HepG2 (cell line): ENCODE data around the gene ADGRE3. TPM values are rescaled to one million over a fixed set of nuclear protein-coding genes. Genes with fewer than 3 reads are reported as not detected.

ENCODE experiments used
- ATAC-seq: fragments of 200-7000 bp; cut with Tn5 transposase; 3 replicates; pipeline ENCODE4 v1.9.1; 2020; ENCODE audit warnings: mild to moderate bottlenecking, moderate library complexity
- BruUV-seq: library from RNA; stranded (reverse); fragments of 400-500 nt; replicated peaks from 2 replicates; lab custom pipeline; 2021; lab: Mats Ljungman, UMichigan
- CTCF ChIA-PET: fragments of 300-600 bp; formaldehyde crosslinking; extraction: SDS; loops from one replicate; lab custom pipeline; 2021; ENCODE audit warnings: low total read pairs, inconsistent platforms, low intra/inter-chr PET ratio; lab: Yijun Ruan, JAX
- POLR2A ChIA-PET: fragments of 350-600 bp; sonication (Branson Sonifier 250); formaldehyde crosslinking; loops from one replicate; lab custom pipeline; 2020; ENCODE audit warnings: antibody characterized with exemption, inconsistent platforms; lab: Yijun Ruan, JAX
- DNase-seq: peaks from one replicate; pipeline ENCODE4 v3.0.0-alpha.2; 2015; ENCODE audit warnings: low spot score
- FAIRE-seq: peaks from 3 replicates; lab custom pipeline; 2011; peaks lifted over from hg19 to GRCh38; lab: Jason Lieb, UNC
- H2AFZ ChIP-seq: one replicate; pipeline ENCODE4 v1.6.1; 2011; ENCODE audit warnings: low read length, inconsistent platforms
- H3K27ac ChIP-seq: fragments of 300-600 bp; 3 replicates; pipeline ENCODE4 v1.8.0; 2011; ENCODE audit warnings: mixed run types, mild to moderate bottlenecking, mixed read lengths, low read length, inconsistent platforms; ENCODE audit not compliant: insufficient read depth; ENCODE audit errors: extremely low read length
- H3K27me3 ChIP-seq, 2 experiments: fragments of 200-600 bp in 1 of 2; 2 replicates in 1 of 2; 3 replicates in 1 of 2; pipeline versions ENCODE4 v1.6.0 to v1.8.0; 2011; ENCODE audit warnings: low read length in 2 of 2, mild to moderate bottlenecking in 2 of 2, moderate library complexity in 2 of 2, inconsistent platforms in 1 of 2; ENCODE audit not compliant: insufficient read depth in 2 of 2, control insufficient read depth in 1 of 2
- H3K36me3 ChIP-seq, 2 experiments: fragments of 200-600 bp in 1 of 2; replicated peaks in 1 of 2; 2 replicates in 1 of 2; 3 replicates in 1 of 2; pipeline versions ENCODE4 v1.5.1 to v1.8.0; 2011; ENCODE audit warnings: low read length in 2 of 2, inconsistent platforms in 1 of 2; ENCODE audit not compliant: insufficient read depth in 2 of 2, control insufficient read depth in 1 of 2
- H3K4me1 ChIP-seq: 2 replicates; pipeline ENCODE4 v1.5.1; 2012; ENCODE audit warnings: low read length, inconsistent platforms; ENCODE audit not compliant: insufficient read depth
- H3K4me2 ChIP-seq: 2 replicates; pipeline ENCODE4 v1.6.0; 2011; ENCODE audit warnings: low read depth, low read length, inconsistent platforms
- H3K4me3 ChIP-seq, 3 experiments: fragments of 200-600 bp in 1 of 3; sonication (generic), shearing (Covaris generic) in 1 of 3; replicated peaks in 1 of 3; 2 replicates each; pipeline ENCODE4 v1.5.1; 2011 to 2016; ENCODE audit warnings: low read length in 3 of 3, inconsistent platforms in 2 of 3, low read depth in 2 of 3, mild to moderate bottlenecking in 2 of 3, control low read depth in 1 of 3, mixed read lengths in 1 of 3; ENCODE audit not compliant: insufficient read depth in 1 of 3
- H3K79me2 ChIP-seq: one replicate; pipeline ENCODE4 v1.6.1; 2011; ENCODE audit warnings: low read length, inconsistent platforms; ENCODE audit not compliant: insufficient read depth
- H3K9ac ChIP-seq: 2 replicates; pipeline ENCODE4 v1.6.0; 2011; ENCODE audit warnings: mild to moderate bottlenecking, low read depth, low read length, inconsistent platforms; ENCODE audit not compliant: insufficient read depth
- H3K9me3 ChIP-seq: 2 replicates; pipeline ENCODE4 v1.5.1; 2012; ENCODE audit warnings: mild to moderate bottlenecking, low read length
- H4K20me1 ChIP-seq: 2 replicates; pipeline ENCODE4 v1.6.0; 2011; ENCODE audit warnings: inconsistent platforms, mild to moderate bottlenecking, low read length, moderate library complexity; ENCODE audit not compliant: insufficient read depth
- HOMEZ ChIP-seq: IDR thresholded peaks from 2 replicates; pipeline ENCODE4 v1.6.1; 2016; ENCODE audit warnings: low read depth
- JUN ChIP-seq: sonication (generic); formaldehyde crosslinking; IDR thresholded peaks from 2 replicates; pipeline ENCODE4 v1.4.0; 2020; ENCODE audit warnings: mild to moderate bottlenecking, missing genetic modification reagents
- LCORL ChIP-seq, 2 experiments: fragments of 450-650 bp in 1 of 2; sonication (generic) in 1 of 2; formaldehyde crosslinking in 1 of 2; IDR thresholded peaks; 2 replicates each; pipeline versions ENCODE4 v1.5.0 to v1.6.1; 2017 to 2020; ENCODE audit warnings: antibody characterized with exemption in 1 of 2, missing genetic modification reagents in 1 of 2
- MLX ChIP-seq: IDR thresholded peaks from 2 replicates; pipeline ENCODE4 v1.6.1; 2016
- MNT ChIP-seq: fragments of 450-650 bp; IDR thresholded peaks from 2 replicates; pipeline ENCODE4 v1.6.1; 2016
- SOX6 ChIP-seq, 2 experiments: fragments of 450-650 bp in 1 of 2; sonication (generic) in 1 of 2; formaldehyde crosslinking in 1 of 2; IDR thresholded peaks; 2 replicates each; pipeline versions ENCODE4 v1.4.0 to v1.6.1; 2017 to 2020; ENCODE audit warnings: antibody characterized with exemption in 1 of 2, mild to moderate bottlenecking in 1 of 2, missing genetic modification reagents in 1 of 2
- SP140L ChIP-seq: sonication (generic); formaldehyde crosslinking; IDR thresholded peaks from 2 replicates; pipeline ENCODE4 v1.4.0; 2020; ENCODE audit warnings: missing genetic modification reagents, borderline replicate concordance
- SUZ12 ChIP-seq: fragments of 150-350 bp; IDR thresholded peaks from 2 replicates; pipeline ENCODE4 v1.6.1; 2014; ENCODE audit warnings: low read depth, low read length
- ZBTB14 ChIP-seq: sonication (generic); formaldehyde crosslinking; IDR thresholded peaks from 2 replicates; pipeline ENCODE4 v1.4.0; 2020; ENCODE audit warnings: missing genetic modification reagents
- ZNF101 ChIP-seq: sonication (generic); formaldehyde crosslinking; IDR thresholded peaks from 2 replicates; pipeline ENCODE4 v1.4.0; 2020; ENCODE audit warnings: mild to moderate bottlenecking, low read depth, missing genetic modification reagents, borderline replicate concordance
- ZNF615 ChIP-seq: sonication (generic); formaldehyde crosslinking; IDR thresholded peaks from 2 replicates; pipeline ENCODE4 v1.5.0; 2020; ENCODE audit warnings: mild to moderate bottlenecking, missing genetic modification reagents, borderline replicate concordance
- ZNF704 ChIP-seq: sonication (generic); formaldehyde crosslinking; IDR thresholded peaks from 2 replicates; pipeline ENCODE4 v1.8.1; 2023; ENCODE audit warnings: mild to moderate bottlenecking, inconsistent platforms, moderate library complexity, missing genetic modification reagents, borderline replicate concordance
- ZNF776 ChIP-seq: sonication (generic); formaldehyde crosslinking; IDR thresholded peaks from 2 replicates; pipeline ENCODE4 v1.4.0; 2020; ENCODE audit warnings: mild to moderate bottlenecking, missing genetic modification reagents
- WGBS: methylation state at CpG from one replicate; pipeline ENCODE4 v1.1.6; 2017; ENCODE audit warnings: low lambda C conversion rate; 5-methylcytosine and 5-hydroxymethylcytosine counted together
- in situ Hi-C: cut with HindIII; loops from 2 replicates; pipeline ENCODE4 v1.10.0; 2017; ENCODE audit warnings: low pct_unique_long_range_greater_than_20kb; ENCODE audit not compliant: extremely low pct_ligation_motif_present
- intact Hi-C: fragments of 100-400 bp; cut with micrococcal nuclease; formaldehyde crosslinking; loops from one replicate; pipeline ENCODE4 v1.10.0; 2022; ENCODE audit not compliant: unreplicated experiment
- polyA plus RNA-seq, 8 experiments: library from polyadenylated mRNA; depleted of rRNA in 3 of 8; stranded (reverse) in 7 of 8; unstranded in 1 of 8; fragments of >200 nt; fragmentation: Illumina TruSeq in 4 of 8; extraction: Trizol in 4 of 8; gene quantifications; 2 replicates each; pipeline versions ENCODE4 v1.2.1 to v1.2.3, GENCODE V29; 2011 to 2016; ENCODE audit warnings: low read depth in 4 of 8, missing spikeins in 1 of 8, mixed read lengths in 1 of 8; ENCODE audit not compliant: insufficient read depth in 1 of 8
- total RNA-seq, 5 experiments: library from RNA; depleted of rRNA; stranded (reverse); fragments of >200 nt; fragmentation: Illumina TruSeq; extraction: Trizol; gene quantifications; 2 replicates each; pipeline ENCODE4 v1.2.3, GENCODE V29; 2016; ENCODE audit warnings: low read depth in 1 of 5

ADGRE3 gene
- total and polyA plus RNA-seq, 2 of the 13 experiments (the other 11 are each of a cell fraction or from before 2014, with no cell fraction given), result not detected

- TF ChIP-seq SOX6 (IDR thresholded peaks at IDR 0.05), result no peak
- no peak for TF ChIP-seq SOX6 (CRISPR knock-in tag; IDR thresholded peaks at IDR 0.05)
- no peak for TF ChIP-seq JUN (CRISPR knock-in tag)
- TF ChIP-seq LCORL (IDR thresholded peaks at IDR 0.05), result no peak
- TF ChIP-seq LCORL (CRISPR knock-in tag; IDR thresholded peaks at IDR 0.05), result no peak
- no peak for TF ChIP-seq SUZ12
- no peak for TF ChIP-seq ZNF615
- TF ChIP-seq MLX (CRISPR knock-in tag), result no peak
- TF ChIP-seq ZNF101, result no peak
- TF ChIP-seq ZNF776 (CRISPR knock-in tag), result no peak
- no peak for TF ChIP-seq MNT
Measured at GRCh38 chr19:14577264-14577663, 97.4 kb downstream of the ADGRE3 start (continued).

GRCh38 chr19:14576363-14576762, 98.3 kb downstream of the ADGRE3 start:
- Histone ChIP-seq H3K4me3 (no peak overlapping the region), H3K27me3 (no peaks in the 10 kb centered on the region; a peak in 1 of 5 replicates), H3K36me3 (no peaks in the 10 kb centered on the region), H3K79me2 (peaks cover 4% of the 10 kb centered on the region), H3K4me2 (no peak overlapping the region), H3K27ac (no peak overlapping the region), H2AFZ (no peak overlapping the region), H4K20me1 (no peaks in the 10 kb centered on the region), H3K9me3 (no peaks in the 10 kb centered on the region), H3K9ac (no peak overlapping the region), H3K4me1 (peaks cover 22% of the 10 kb centered on the region)
- ChIA-PET CTCF (no interaction called here), POLR2A (no interaction called here)
- BruUV-seq, result no TSS peak
- no peak for ATAC-seq
- in situ Hi-C loops, result no loop called here
- DNase-seq, result no peak
- no peak for FAIRE-seq
- WGBS, result 44% methylated on average over 8 of the region's 8 CpGs
- intact Hi-C loops, result no loop called here
- TF ChIP-seq ZBTB14, result no peak
- no peak for TF ChIP-seq HOMEZ (CRISPR knock-in tag)
- TF ChIP-seq SP140L, result no peak
- no peak for TF ChIP-seq ZNF704 (CRISPR knock-in tag)
